Cortex of kidney (tissue), 1 donor: Measurements from ENCODE around the gene BBS5.

Experiments
- DNase-seq: peaks from one replicate; lab custom pipeline; 2025; lab: John Stamatoyannopoulos, UW

The BBS5 gene

GRCh38 chr2:169546756-169547155 lies 67.5 kb downstream of the BBS5 start:
- no peak for DNase-seq
